ENCODE measurements around the gene ZYX. TPM values are rescaled to one million over a fixed set of nuclear protein-coding genes. Genes with fewer than 3 reads are reported as not detected.
A peak's percentile ranks its signal among the peaks of the same experiment; 100 is the strongest.

Gene ZYX
- polyA plus RNA-seq, 1 of the 3 experiments (the other 2 are of a cell fraction) = 271 TPM

- no peaks in the 10 kb centered on the region for H3K9me3 ChIP-seq
- no peak overlapping the region for H3K9ac ChIP-seq
- WGBS (ENCODE audit: low lambda C conversion rate) = 55% methylated on average over 6 of the region's 6 CpGs
- no peak overlapping the region for H3K4me2 ChIP-seq
- peaks cover 0 to 27% of the 10 kb centered on the region in 2 experiments; a peak in 3 of 4 replicates for H3K4me1 ChIP-seq (ENCODE audit: control insufficient read depth in 1 of 2, insufficient read depth in 2 of 2, low read depth in 1 of 2, low read length in 1 of 2)
- H4K20me1 ChIP-seq (ENCODE audit: insufficient read depth) = no peaks in the 10 kb centered on the region
- CTCF ChIA-PET = interaction anchor here (0.9 to 8.8 kb wide), 3 partner anchors 11 to 170 kb away, joined by 3 to 68 read pairs (median 5); no protein-coding TSS in a partner anchor
- POLR2A ChIA-PET = no interaction called here
- H3F3A ChIP-seq (replicated peaks; ENCODE audit: insufficient read depth) = peaks cover 3% of the 10 kb centered on the region
- peak overlapping the region; percentile 38; the same call in 1 of the 2 replicates for H2AFZ ChIP-seq (ENCODE audit: low read depth)
- no peaks in the 10 kb centered on the region for H3K9me2 ChIP-seq
- H3K4me3 ChIP-seq (ENCODE audit: low read depth in 2 of 2, low read length in 1 of 2) = no peak overlapping the region
- DNase-seq = no peak
- H3K79me2 ChIP-seq (ENCODE audit: insufficient read depth) = no peaks in the 10 kb centered on the region
- H3K27ac ChIP-seq (ENCODE audit: low read depth in 2 of 2, low read length in 1 of 2) = no peak overlapping the region
- H3K27me3 ChIP-seq (ENCODE audit: insufficient read depth) = no peaks in the 10 kb centered on the region
- no peak for TF ChIP-seq CTCF (IDR thresholded peaks at IDR 0.05)
- TF ChIP-seq FOXJ3 (CRISPR knock-in tag; IDR thresholded peaks at IDR 0.05) = no peak
- TF ChIP-seq JUND (IDR thresholded peaks at IDR 0.05) = 0 out of 2 replicates have a peak, but pooled peaks have one; percentile 5
- no peak for TF ChIP-seq RXRA (IDR thresholded peaks at IDR 0.05; ENCODE audit: borderline replicate concordance, low read depth)
- no peak for TF ChIP-seq MXI1 (IDR thresholded peaks at IDR 0.05; ENCODE audit: low read depth, low read length)
- TF ChIP-seq NRF1 (IDR thresholded peaks at IDR 0.05; ENCODE audit: low read depth, low read length) = no peak
- no peak for TF ChIP-seq MAX (IDR thresholded peaks at IDR 0.05; ENCODE audit: low read depth)
- TF ChIP-seq FOXM1 (IDR thresholded peaks at IDR 0.05; ENCODE audit: low read depth) = no peak
- TF ChIP-seq ZBTB33 (IDR thresholded peaks at IDR 0.05; ENCODE audit: borderline replicate concordance, low read depth) = no peak
- TF ChIP-seq TCF12 (IDR thresholded peaks at IDR 0.05) = peak; percentile 55
- TF ChIP-seq RFX5 (IDR thresholded peaks at IDR 0.05; ENCODE audit: low read length) = no peak
- peak; percentile 15; the same call in 1 of the 2 replicates for TF ChIP-seq FOSL2 (IDR thresholded peaks at IDR 0.05; ENCODE audit: borderline replicate concordance, low read depth)
- no peak for TF ChIP-seq CHD2 (IDR thresholded peaks at IDR 0.05; ENCODE audit: low read length, partially characterized antibody)
- no peak for TF ChIP-seq USF1 (IDR thresholded peaks at IDR 0.05; ENCODE audit: borderline replicate concordance, low read depth)
- 0 out of 2 replicates have a peak, but pooled peaks have one; percentile 14 for TF ChIP-seq NFIC (IDR thresholded peaks at IDR 0.05; ENCODE audit: borderline replicate concordance)
- TF ChIP-seq PBX3 (IDR thresholded peaks at IDR 0.05) = peak; percentile 32; the same call in 1 of the 2 replicates
- no peaks in the 10 kb centered on the region for H3K36me3 ChIP-seq (replicated peaks in 1 of 2; ENCODE audit: control insufficient read depth in 1 of 2, insufficient read depth in 2 of 2, low read length in 1 of 2)
Measured at GRCh38 chr7:143410521-143411004, 29.4 kb downstream of the ZYX start.
